Osteoblast (primary cell): Measurements from ENCODE around the gene LRRC4C. TPM values are rescaled to one million over a fixed set of nuclear protein-coding genes. Genes with fewer than 3 reads are reported as not detected.

ENCODE experiments used
- DNase-seq: peaks from one replicate; pipeline ENCODE4 v3.0.0; 2011; ENCODE audit warnings: low spot score, mixed read lengths; ENCODE audit not compliant: insufficient read length; ENCODE audit errors: missing footprints
- H2AFZ ChIP-seq: 2 replicates; pipeline ENCODE4 v1.6.0; 2011; ENCODE audit warnings: mild to moderate bottlenecking, low read length
- H3K27ac ChIP-seq: 2 replicates; pipeline ENCODE4 v1.5.1; 2011; ENCODE audit warnings: mild to moderate bottlenecking, low read depth, low read length, moderate library complexity
- H3K27me3 ChIP-seq: 2 replicates; pipeline ENCODE4 v1.6.0; 2012; ENCODE audit warnings: mild to moderate bottlenecking, control low read depth, inconsistent platforms, low read length, moderate library complexity; ENCODE audit not compliant: insufficient read depth
- H3K36me3 ChIP-seq: 2 replicates; pipeline ENCODE4 v1.5.1; 2011; ENCODE audit warnings: mild to moderate bottlenecking, low read length, control low read depth, moderate library complexity; ENCODE audit not compliant: insufficient read depth
- H3K4me1 ChIP-seq: 2 replicates; pipeline ENCODE4 v1.5.1; 2011; ENCODE audit warnings: mild to moderate bottlenecking, low read length, control low read depth, moderate library complexity; ENCODE audit not compliant: insufficient read depth
- H3K4me2 ChIP-seq: 2 replicates; pipeline ENCODE4 v1.6.0; 2011; ENCODE audit warnings: mild to moderate bottlenecking, low read length; ENCODE audit not compliant: insufficient read depth
- H3K4me3 ChIP-seq: fragments of 200-600 bp; sonication (generic); 3 replicates; pipeline ENCODE4 v1.5.1; 2012; ENCODE audit warnings: mild to moderate bottlenecking, low read length, inconsistent platforms; ENCODE audit not compliant: insufficient read depth
- H3K79me2 ChIP-seq: 2 replicates; pipeline ENCODE4 v1.6.0; 2012; ENCODE audit warnings: mild to moderate bottlenecking, low read length, control low read depth, inconsistent platforms; ENCODE audit not compliant: insufficient read depth
- H3K9me3 ChIP-seq: 2 replicates; pipeline ENCODE4 v1.5.1; 2011; ENCODE audit warnings: low read depth, low read length, control low read depth
- H4K20me1 ChIP-seq: 2 replicates; pipeline ENCODE4 v1.6.0; 2012; ENCODE audit warnings: mild to moderate bottlenecking, low read length, control low read depth; ENCODE audit not compliant: insufficient read depth
- total RNA-seq: library from RNA; depleted of rRNA; stranded (reverse); fragments of >200 nt; gene quantifications from 2 replicates; pipeline ENCODE4 v1.2.3, GENCODE V29; 2012
- TF ChIP-seq, protein P1 (sequence below): IDR thresholded peaks from 2 replicates; pipeline ENCODE4 v1.5.1; 2011; ENCODE audit warnings: mild to moderate bottlenecking, low read depth, low read length, moderate library complexity; ENCODE audit errors: extremely low read depth

LRRC4C gene
- total RNA-seq, 1 donor: 2.2 TPM

DNA sequence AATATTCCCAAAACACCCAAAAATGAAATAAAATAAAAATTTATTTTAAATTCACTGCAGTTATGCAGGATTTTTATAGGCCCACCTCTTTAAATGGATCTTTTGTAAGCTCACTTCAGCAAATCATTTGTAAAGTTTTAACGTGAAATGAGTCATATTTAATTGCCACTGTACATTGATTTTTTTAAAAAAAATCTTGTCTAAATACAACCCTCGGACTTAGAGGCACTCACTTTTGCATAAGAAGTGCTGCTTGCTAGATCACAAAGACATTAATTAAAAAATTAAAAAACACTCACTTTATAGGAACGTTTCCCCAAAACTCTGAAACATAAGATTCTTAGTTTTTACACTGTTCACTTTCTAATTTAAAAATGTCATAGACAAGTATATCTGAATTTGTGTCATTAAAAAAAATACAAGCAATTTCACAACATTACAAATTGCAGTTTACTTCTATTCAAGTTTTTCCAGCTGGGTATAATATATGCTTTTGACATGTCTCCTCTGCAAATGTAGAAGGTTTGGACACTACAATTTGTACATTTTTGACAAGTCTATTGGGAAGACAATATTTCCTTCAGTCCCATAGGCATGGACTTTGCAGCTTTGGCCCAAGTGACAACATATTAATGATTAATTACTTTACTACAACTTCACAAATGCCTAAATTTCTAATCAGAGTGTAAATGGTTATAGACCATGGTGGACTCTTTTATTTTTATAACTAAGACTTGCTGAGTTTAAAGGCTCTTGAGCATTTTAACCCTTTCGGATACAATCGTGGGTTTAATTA is 1088.4 kb downstream of the LRRC4C start:
- H4K20me1 ChIP-seq: no peaks in the 10 kb centered on the region
- H3K36me3 ChIP-seq: no peaks in the 10 kb centered on the region
- H2AFZ ChIP-seq: no peak overlapping the region
- no peak overlapping the region for H3K4me2 ChIP-seq
- TF ChIP-seq, protein P1, sequence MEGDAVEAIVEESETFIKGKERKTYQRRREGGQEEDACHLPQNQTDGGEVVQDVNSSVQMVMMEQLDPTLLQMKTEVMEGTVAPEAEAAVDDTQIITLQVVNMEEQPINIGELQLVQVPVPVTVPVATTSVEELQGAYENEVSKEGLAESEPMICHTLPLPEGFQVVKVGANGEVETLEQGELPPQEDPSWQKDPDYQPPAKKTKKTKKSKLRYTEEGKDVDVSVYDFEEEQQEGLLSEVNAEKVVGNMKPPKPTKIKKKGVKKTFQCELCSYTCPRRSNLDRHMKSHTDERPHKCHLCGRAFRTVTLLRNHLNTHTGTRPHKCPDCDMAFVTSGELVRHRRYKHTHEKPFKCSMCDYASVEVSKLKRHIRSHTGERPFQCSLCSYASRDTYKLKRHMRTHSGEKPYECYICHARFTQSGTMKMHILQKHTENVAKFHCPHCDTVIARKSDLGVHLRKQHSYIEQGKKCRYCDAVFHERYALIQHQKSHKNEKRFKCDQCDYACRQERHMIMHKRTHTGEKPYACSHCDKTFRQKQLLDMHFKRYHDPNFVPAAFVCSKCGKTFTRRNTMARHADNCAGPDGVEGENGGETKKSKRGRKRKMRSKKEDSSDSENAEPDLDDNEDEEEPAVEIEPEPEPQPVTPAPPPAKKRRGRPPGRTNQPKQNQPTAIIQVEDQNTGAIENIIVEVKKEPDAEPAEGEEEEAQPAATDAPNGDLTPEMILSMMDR: no peak
- no peaks in the 10 kb centered on the region for H3K9me3 ChIP-seq
- no peaks in the 10 kb centered on the region for H3K27me3 ChIP-seq
- no peak overlapping the region for H3K4me3 ChIP-seq
- H3K79me2 ChIP-seq: no peaks in the 10 kb centered on the region
- H3K27ac ChIP-seq: no peak overlapping the region
- DNase-seq: no peak
- no peaks in the 10 kb centered on the region for H3K4me1 ChIP-seq

DNA sequence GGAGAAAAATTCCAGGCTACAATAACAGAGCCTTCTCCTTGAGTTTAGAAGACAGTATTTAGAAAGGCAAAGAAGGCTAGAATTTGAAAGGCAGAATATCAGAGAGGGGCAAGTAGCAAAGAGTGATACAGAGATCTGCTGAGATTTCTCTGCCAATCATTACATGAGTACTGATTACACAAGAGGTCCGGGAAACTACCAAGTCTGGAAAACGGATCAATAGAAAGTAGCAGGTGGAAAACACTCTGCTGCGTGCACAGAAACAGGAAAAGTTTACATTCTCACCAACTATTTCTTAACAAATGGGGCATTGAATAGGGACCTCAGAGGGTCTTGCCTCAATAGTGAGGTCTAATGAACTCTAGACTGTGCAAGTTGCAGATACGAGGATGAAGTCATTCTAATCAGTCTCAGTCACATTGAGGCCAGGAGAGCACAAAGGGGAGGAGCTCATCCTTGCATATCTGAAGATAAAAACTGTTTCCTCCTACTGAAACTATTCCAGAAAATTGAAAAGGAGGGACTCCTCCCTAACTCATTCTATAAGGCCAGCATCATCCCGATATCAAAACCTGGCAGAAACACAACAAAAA is 1099.2 kb downstream of the LRRC4C start:
- H3K4me1 ChIP-seq: no peaks in the 10 kb centered on the region
- no peak overlapping the region for H2AFZ ChIP-seq
- no peaks in the 10 kb centered on the region for H3K36me3 ChIP-seq
- no peaks in the 10 kb centered on the region for H3K79me2 ChIP-seq
- no peaks in the 10 kb centered on the region for H3K27me3 ChIP-seq
- no peaks in the 10 kb centered on the region for H4K20me1 ChIP-seq
- no peak overlapping the region for H3K4me2 ChIP-seq
- H3K9me3 ChIP-seq: no peaks in the 10 kb centered on the region
- DNase-seq: no peak
- H3K4me3 ChIP-seq: no peak overlapping the region
- TF ChIP-seq, protein P1: no peak
- H3K27ac ChIP-seq: no peak overlapping the region

DNA sequence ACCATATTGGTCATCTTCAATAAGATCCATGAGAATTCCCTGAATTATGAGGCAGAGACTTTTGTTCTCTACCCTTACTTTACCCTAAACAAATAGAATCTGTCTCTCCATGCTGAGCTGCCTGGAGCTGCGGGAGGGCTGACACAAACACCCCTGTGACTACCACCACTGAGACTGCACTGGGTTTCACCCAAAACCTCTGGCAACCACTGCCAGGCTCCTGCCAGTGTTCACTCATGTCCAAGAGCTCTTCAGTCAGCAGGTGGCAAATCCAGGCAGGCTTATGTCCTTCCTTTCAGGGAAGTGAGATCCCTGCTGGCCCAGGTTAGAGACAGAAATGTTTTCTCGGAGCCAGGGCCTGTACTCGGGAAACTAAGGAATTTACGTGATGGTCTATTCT is 1105.3 kb downstream of the LRRC4C start:
- Histone ChIP-seq H3K4me2 (no peak overlapping the region), H3K27ac (no peak overlapping the region), H3K27me3 (no peaks in the 10 kb centered on the region), H3K4me3 (no peak overlapping the region), H3K79me2 (no peaks in the 10 kb centered on the region), H4K20me1 (no peaks in the 10 kb centered on the region), H2AFZ (no peak overlapping the region), H3K36me3 (no peaks in the 10 kb centered on the region), H3K9me3 (no peaks in the 10 kb centered on the region), H3K4me1 (no peaks in the 10 kb centered on the region)
- TF ChIP-seq, protein P1: no peak
- DNase-seq: no peak

DNA sequence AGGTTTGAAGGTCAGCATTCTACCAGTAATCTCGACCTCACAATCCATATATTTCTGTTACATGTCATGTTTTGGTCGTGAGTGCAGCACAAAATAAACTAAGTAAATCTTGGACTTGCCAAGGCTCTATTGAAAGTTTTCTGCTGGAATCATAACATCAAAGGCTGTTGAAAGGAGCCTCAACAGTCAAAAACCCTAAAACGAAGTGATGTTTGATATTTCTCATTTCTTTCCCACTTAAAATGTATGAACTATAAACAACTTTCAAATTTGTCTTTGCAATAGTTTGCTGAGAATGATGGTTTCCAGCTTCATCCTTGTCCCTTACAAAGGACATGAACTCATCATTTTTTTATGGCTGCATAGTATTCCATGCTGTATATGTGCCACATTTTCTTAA is 1118.5 kb downstream of the LRRC4C start:
- H3K4me2 ChIP-seq: no peak overlapping the region
- H3K36me3 ChIP-seq: no peaks in the 10 kb centered on the region
- DNase-seq: no peak
- H3K79me2 ChIP-seq: no peaks in the 10 kb centered on the region
- H3K27ac ChIP-seq: no peak overlapping the region
- H4K20me1 ChIP-seq: no peaks in the 10 kb centered on the region
- TF ChIP-seq, protein P1: no peak
- no peak overlapping the region for H3K4me3 ChIP-seq
- no peaks in the 10 kb centered on the region for H3K9me3 ChIP-seq
- H3K27me3 ChIP-seq: no peaks in the 10 kb centered on the region
- H3K4me1 ChIP-seq: no peaks in the 10 kb centered on the region
- H2AFZ ChIP-seq: no peak overlapping the region
